Measurements from ENCODE around the gene AUTS2. TPM values are rescaled to one million over a fixed set of nuclear protein-coding genes. Genes with fewer than 3 reads are reported as not detected.
"Not testable (repeated sequence)": the region's sequence is repeated elsewhere in the genome, so short reads cannot be mapped to it uniquely, and the experiment has no call there.

Gene AUTS2
- total RNA-seq, 1 donor from 2014 or later = 9.9 TPM

GRCh38 chr7:69782917-69783684 is 184.8 kb downstream of the AUTS2 start:
- no peak for TF ChIP-seq CTCF (IDR thresholded peaks at IDR 0.05; ENCODE audit: insufficient read depth, low read length, poor library complexity, severe bottlenecking)
- Histone ChIP-seq H3K27me3 (ENCODE audit: control insufficient read depth, insufficient read depth, low read length) (no peaks in the 10 kb centered on the region), H3K4me3 (ENCODE audit: low read depth, low read length) (no peak overlapping the region), H3K36me3 (ENCODE audit: control insufficient read depth, insufficient read depth, low read length) (no peaks in the 10 kb centered on the region)
- no peak for DNase-seq (ENCODE audit: low read depth)

- not testable (repeated sequence) for DNase-seq (ENCODE audit: low read depth); H3K36me3 ChIP-seq (ENCODE audit: control insufficient read depth, insufficient read depth, low read length); H3K4me3 ChIP-seq (ENCODE audit: low read depth, low read length); H3K27me3 ChIP-seq (ENCODE audit: control insufficient read depth, insufficient read depth, low read length)
These were observed 187.9 kb downstream of the AUTS2 start for GRCh38 chr7:69786130-69786529.

GRCh38 chr7:69786730-69787395 is 188.6 kb downstream of the AUTS2 start:
- H3K27me3 ChIP-seq (ENCODE audit: control insufficient read depth, insufficient read depth, low read length) = no peaks in the 10 kb centered on the region
- no peak overlapping the region for H3K4me3 ChIP-seq (ENCODE audit: low read depth, low read length)
- TF ChIP-seq CTCF (IDR thresholded peaks at IDR 0.05; ENCODE audit: insufficient read depth, low read length, poor library complexity, severe bottlenecking) = no peak
- no peaks in the 10 kb centered on the region for H3K36me3 ChIP-seq (ENCODE audit: control insufficient read depth, insufficient read depth, low read length)
- DNase-seq (ENCODE audit: low read depth) = no peak

GRCh38 chr7:69787736-69788431 is 189.6 kb downstream of the AUTS2 start:
- TF ChIP-seq CTCF (IDR thresholded peaks at IDR 0.05; ENCODE audit: insufficient read depth, low read length, poor library complexity, severe bottlenecking) = no peak

GRCh38 chr7:69789563-69789962 is 191.3 kb downstream of the AUTS2 start:
- Histone ChIP-seq H3K27me3 (ENCODE audit: control insufficient read depth, insufficient read depth, low read length) (no peaks in the 10 kb centered on the region), H3K4me3 (ENCODE audit: low read depth, low read length) (no peak overlapping the region), H3K36me3 (ENCODE audit: control insufficient read depth, insufficient read depth, low read length) (no peaks in the 10 kb centered on the region)
- no peak for DNase-seq (ENCODE audit: low read depth)
- TF ChIP-seq CTCF (IDR thresholded peaks at IDR 0.05; ENCODE audit: insufficient read depth, low read length, poor library complexity, severe bottlenecking) = no peak

More at GRCh38 chr7:69787736-69788431, 189.6 kb downstream of the AUTS2 start:
- no peak for DNase-seq (ENCODE audit: low read depth)
- Histone ChIP-seq H3K36me3 (ENCODE audit: control insufficient read depth, insufficient read depth, low read length) (no peaks in the 10 kb centered on the region), H3K4me3 (ENCODE audit: low read depth, low read length) (no peak overlapping the region), H3K27me3 (ENCODE audit: control insufficient read depth, insufficient read depth, low read length) (no peaks in the 10 kb centered on the region)

All from kidney epithelial cell (primary cell).